ENCODE results near the gene RAB37.

Gene RAB37, protein sequence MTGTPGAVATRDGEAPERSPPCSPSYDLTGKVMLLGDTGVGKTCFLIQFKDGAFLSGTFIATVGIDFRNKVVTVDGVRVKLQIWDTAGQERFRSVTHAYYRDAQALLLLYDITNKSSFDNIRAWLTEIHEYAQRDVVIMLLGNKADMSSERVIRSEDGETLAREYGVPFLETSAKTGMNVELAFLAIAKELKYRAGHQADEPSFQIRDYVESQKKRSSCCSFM

DNA sequence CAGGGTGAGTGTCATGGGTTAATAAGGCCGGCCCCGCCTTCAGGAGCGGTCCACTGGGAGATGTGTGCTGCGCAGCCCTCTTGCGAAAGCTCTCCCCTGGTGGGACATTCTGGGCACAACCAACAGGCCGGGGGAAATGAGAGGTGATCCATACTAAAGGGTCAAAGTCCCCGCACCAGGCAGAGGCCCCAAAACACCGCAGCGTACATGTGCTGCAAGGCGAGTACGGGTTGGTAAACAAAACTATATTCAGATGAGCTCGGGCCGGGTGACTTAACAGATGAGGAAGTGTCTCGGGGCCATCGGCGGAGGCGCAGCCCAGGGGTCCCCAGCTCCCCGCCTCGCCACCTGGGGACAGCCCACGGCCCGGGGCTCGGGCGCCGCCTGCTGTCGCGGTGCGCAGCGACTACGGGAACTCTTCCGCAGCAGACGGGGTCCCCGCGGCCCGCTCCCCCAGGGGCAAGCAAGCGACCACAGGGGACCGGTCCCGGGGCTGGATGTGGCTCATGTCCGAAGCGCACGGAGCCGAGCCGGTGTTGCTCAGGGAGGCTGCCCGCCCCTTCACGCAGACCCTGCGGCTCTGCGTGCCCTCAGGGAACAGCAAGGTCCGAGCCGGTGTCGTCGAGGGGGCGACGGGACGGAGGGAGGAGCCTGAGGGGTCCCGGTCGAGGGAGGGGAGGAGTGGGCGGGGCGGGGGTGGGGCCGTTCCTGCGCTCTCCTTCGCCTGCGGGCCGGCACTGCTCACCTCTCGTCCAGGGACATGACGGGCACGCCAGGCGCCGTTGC is at the start of gene RAB37:
RAB37 (plus strand) TSS at position 744 of the 786 bp plus-strand sequence; CDS start at position 761, 17 bp downstream.
- peak; percentile 84 for DNase-seq (ENCODE audit: low spot score)

DNA sequence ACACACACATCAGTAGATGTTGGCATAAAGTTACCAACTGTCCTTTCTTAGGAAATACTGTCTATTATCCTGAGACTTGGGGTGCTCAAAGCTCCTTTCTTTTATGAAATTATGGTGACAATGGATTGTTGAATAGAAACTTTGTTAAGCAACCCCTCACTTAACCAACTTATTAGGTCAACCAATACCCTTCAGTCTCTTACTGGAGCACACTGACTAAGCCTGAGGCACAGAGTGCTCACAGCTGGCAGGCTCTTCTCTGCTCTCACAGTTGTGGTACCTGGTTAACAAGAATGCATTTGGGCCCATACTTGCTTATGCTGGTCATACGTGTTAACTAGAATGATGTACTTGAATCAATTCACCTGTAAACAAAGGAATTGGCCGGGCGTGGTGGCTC is 49.2 kb upstream of the RAB37 start:
- DNase-seq (ENCODE audit: low spot score), result no peak

DNA sequence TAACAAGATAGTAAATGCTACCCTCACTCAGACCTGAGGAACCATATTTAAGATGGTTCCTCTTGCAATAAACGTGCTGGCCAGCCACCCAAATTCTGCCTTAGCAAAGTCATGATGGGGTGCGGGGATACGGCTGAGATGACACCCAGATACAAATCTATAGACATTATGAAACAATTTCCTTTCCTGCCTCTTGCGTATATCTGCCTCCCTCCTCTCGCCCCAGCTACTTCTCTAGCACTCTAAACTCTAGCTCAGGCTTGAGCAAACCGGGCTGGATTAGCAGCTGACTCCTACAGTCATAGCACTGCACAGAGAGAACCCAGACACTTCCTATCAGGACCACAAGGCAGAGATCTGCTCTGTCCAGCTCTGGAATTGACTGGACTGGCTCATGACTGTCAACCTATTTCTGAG is 46.6 kb upstream of the RAB37 start:
- no peak for DNase-seq (ENCODE audit: low spot score)

DNA sequence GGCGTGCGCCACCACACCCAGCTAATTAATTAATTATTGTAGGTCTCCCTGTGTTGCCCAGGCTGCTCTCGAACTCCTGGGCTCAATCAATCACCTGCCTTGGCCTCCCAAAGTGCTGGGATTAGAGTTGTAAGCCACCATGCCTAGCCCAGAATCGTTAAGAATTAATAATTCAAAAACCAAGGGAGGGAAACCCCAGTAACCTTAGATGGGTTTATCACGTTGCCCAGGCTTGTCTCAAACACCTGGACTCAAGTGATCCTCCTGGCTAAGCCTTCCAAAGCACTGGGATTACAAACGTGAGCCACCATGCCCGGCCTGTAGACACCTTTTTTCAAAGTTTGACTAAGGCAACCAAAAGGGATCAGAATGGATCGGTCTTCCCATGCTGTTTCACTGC is 45.9 kb upstream of the RAB37 start:
- no peak for DNase-seq (ENCODE audit: low spot score)

DNA sequence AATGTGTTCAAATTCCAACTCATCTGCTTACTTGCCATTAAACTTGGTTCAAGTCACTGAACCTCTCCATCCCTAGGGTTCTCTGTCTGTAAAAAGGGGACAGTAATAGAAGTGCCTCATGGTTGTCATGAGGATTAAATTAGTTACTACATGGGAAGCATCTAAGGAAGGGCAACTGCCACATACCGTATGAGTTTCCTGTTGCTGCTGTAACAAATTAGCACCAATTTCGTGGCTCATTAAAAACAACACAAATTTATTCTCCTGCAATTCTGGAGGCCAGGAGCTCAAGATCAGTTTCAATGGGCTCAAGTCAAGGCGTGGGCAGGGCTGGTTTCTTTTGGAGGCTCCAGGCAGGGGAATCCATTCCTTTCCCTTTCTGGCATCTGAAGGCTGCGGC is 43.0 kb upstream of the RAB37 start:
- no peak for DNase-seq (ENCODE audit: low spot score)

DNA sequence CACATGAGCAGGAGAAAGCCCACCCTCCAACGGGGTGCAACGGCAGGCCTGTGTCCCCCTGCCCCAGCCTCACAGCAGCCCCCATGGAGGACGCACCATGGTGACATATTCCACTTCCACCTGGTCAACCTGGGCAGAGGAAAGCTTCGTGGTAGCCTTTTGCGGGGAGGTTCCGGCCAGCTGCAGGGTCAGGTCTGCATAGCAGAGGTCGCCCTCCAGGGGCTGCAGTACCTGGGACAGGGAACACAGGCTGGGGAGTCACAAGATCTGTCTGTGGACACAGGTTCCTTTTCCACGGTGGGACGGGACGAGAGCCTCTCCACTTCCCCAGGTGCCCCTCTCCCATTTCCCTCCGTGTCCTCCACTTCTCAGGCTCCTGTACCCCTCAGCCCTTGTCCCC is 41.4 kb upstream of the RAB37 start:
- no peak for DNase-seq (ENCODE audit: low spot score)

DNA sequence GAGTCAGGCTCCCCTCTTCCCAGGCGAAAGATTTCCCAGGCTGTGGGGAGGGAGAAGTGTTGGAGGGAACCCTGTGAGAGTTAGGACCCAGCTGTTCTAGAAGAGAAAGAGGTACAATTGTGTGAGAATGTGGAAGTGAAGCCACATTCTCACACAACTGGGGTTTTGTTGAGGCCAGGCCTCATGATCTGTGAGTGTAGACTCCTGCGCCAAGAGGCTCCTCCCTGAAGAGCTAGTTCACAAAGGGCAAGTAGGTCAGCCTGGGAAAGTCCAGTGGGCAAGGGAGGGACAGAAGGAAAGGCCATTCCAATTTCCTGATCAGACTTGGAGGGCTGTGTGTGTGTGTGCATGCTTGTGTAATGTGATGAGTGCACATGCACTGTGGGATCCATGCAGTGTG is 39.5 kb upstream of the RAB37 start:
- DNase-seq (ENCODE audit: low spot score), result no peak

DNA sequence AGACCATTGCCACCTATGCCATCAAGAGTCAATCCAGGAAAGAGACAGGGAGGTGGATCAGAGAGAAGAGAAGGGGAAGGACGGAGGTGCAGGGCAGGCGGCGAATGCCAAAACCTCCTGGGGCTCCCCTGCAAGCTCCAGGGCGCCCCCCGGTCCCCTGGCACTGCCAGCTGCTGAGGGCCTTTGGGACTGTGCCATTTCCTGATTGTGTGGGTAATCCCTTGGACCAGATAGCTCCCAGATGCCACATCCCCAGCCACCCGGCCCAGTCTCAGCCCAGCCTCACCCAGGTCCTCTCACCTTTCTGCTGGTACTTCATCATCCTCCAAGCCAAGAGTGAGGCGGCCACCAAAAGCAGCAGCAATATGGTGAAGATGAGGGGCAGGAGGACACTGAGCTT is 39.0 kb upstream of the RAB37 start:
- DNase-seq (ENCODE audit: low spot score), result no peak

DNA sequence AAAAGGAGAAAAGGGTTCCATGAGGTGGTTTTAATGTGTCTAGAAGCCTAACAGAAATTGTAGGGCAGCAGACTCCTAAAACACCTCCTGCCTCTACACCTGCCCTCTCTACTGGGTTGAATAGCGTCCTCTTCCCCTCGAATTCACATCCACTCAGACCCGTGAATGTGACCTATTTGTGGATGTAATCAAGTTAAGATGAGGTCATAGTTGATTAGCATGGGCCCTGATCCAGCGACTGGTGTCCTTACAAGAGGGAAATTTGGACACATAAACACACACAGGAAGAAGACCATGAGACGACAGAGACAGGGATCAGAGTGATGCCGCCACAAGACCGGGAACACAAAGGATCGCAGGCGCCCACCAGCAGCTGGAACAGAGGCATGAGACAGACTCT is 37.8 kb upstream of the RAB37 start:
- DNase-seq (ENCODE audit: low spot score), result no peak

DNA sequence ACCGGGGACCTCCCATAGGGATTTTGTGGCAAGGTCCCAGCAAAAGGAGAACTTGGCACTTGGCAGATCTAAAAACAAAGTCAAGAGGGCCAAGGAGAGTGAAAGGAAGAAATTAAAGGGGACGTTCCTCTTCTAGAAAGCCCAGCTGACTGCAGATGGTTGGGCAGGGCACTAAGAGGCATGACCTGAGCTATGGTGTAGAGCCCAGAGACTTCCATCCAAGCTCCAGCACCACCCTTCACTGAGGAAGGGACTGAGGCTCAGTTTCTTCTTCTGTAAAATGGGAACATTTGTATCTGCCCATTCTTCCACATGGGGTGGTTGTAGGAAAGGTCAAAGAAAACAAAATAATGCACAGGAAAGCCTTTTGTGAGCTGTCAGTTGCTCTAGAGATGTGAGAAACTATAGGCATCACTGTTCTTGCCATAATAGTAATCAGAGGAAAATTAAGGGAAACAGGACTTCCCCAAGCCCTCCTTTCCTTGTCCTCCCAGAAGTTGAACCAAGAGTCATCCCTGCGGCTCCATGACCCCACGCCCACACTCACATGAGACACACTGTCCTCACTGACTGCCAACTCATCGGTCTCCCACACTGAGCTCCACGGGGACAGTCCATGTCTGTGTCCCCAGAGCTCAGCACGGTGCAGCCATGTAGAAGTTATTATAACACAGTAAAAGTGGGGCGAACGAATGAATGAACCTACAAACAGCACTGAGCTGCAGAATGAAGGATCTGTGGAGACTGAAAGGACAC is 34.8 kb upstream of the RAB37 start:
- DNase-seq (ENCODE audit: low spot score), result no peak

DNA sequence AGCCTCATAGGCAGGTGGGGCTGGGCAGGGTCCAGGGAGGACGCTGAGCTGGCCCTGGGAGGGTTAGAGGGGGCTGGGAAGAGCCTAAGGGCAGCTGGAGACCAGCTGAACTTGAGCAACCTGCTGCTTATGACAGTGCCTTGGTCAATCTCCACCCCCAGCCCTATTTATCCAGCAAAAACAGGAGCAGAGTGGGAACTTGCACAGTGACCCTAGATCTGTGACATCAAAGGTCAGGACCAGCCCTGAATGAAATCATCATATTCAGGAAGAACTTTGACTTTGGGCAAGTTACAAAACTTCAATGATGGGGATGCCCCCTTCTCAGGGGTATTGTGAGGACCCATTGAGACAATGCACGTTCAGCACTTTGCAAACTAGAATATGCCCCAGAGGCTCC is 33.7 kb upstream of the RAB37 start:
- no peak for DNase-seq (ENCODE audit: low spot score)

DNA sequence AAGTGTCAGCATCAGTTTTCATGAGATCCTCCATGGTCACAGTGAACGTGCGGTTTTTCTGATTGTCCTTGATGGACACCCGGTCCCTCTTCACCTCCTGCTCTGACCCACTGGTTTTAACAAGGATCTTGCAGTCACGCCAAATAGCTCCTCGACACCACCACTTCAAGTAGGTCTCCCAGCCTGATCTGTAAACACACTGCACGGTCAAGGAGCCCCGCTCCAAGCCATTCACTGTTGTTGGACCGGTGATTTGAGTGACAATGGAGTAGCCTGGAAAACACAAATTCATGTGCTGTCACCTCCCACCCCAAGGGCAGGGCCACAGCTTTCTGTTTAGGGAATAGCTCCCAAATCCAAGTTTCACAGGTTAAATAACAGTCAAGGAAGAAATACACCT is 32.5 kb upstream of the RAB37 start:
- DNase-seq (ENCODE audit: low spot score), result no peak

DNA sequence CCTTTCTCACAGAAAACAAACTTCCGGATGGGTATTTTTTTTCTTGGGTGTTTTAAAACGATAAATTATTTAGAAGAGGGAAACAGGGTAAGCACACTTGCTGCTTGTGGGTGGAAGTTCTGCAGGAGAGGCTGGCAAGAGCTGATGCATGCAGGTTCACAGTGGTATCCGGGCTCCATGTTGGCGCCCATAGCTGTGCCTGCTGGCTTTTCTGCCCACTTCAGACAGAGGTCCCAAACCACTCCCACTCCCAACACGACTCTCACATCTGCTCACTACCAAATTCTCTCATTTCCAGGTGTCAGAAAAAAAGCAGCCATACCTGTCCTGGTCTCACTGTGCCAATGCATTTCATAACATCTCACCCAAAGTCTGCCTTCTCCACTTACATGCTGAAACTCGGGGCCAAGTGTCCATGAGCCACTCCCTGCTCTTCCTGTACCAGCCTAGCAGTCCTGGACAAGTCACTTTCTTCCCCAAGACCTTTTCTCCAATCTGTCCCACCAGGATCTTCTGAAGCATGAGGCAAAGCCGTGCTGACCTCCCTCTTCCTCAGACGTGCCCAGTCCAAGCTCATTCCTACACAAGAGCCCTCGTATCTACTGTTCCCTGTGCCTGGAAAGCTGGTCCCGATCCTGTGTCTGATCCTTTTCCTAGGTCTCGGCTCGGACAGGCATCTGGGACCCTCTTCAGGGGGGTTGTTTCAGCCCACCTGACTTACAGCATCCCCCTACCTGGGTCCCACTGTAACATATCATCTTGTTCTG is 25.8 kb upstream of the RAB37 start:
- no peak for DNase-seq (ENCODE audit: low spot score)

DNA sequence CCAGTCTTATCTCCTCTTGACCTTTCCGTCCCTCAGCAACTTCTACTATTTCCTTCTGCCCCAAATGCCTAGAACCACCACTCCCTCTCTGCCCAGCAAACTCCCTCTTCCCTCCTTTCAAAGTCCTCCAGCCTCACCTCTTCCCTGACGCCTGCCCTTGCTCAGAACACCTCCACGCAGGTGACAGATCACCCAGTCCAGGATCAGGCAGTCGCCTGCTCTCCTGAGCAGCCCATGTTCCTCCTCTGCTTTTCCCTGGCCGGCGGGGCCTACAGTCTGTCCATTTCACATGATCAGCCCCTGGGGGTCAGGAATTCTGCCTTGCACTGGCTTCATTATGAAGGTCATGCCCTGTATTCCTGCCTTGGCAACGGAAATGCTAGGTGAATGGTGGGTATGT is 24.8 kb upstream of the RAB37 start:
- DNase-seq (ENCODE audit: low spot score), result no peak

DNA sequence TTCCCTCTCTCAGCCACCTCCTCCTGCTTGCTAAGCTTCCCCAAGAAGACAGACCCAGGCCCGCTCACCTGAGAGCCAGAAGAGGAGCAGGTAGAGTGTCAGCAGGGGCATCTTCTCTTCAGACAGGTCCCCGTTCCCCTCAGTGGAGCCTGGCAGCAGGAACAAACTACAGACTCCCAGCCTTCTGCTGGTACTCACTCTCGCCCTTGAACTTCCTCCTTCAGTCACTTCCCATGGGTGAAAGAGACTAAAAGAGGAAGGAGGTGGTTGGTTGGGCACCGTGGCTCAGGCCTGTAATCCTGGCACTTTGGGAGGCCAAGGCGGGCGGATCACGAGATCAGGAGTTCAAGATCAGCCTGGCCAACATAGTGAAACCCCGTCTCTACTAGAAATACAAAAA is 24.3 kb upstream of the RAB37 start, which contains the start of gene CD300LF:
CD300LF (minus strand) TSS at position 168 of the 400 bp plus-strand sequence; CDS start at position 111, 57 bp downstream.
- no peak for DNase-seq (ENCODE audit: low spot score)

DNA sequence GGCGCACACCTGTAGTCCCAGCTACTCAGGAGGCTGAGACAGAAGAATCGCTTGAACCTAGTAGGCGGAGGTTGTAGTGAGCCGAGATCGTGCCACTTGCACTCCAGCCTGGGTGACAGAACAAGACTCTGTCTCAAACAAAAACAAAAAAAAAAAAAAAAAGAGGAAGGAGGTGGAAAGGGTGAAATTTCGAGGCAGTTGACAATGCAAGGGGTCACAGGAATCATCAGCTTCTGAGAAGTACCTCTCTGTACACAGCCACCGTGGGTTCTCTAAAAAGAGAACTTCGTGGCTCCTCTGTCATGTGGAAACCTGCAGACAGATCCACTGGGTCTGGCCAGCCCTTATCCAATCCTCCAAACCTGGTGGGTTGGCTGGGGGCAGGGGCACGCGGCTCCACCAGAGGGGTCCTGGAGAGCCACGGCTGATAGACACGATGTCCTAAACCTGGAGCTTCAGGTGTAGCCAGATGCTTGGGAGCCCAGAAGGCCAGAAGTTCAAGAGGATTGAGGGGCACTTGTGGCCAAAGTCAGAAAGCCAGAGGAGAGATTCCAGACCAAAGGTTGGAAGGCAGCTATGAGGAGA is 23.8 kb upstream of the RAB37 start:
- DNase-seq (ENCODE audit: low spot score), result no peak

DNA sequence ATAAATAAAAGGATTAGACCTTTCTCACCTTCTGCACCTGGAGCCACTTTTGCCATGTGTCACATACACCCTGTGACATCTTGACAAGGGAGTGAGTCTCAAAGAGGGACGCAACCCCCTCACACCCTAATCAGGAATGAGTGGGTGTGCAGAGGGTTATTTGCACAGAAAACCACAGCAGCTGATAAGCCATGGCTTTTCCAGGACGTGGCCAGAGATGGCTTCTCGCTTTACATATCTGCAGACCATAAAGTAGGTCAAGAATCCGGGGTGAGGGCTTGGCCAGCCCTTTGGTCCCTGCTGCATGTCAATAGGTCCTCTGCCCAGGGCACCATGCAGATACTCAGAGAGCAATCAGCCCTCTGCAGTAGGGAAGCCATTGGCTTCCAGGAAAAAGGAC is 21.9 kb upstream of the RAB37 start:
- no peak for DNase-seq (ENCODE audit: low spot score)

DNA sequence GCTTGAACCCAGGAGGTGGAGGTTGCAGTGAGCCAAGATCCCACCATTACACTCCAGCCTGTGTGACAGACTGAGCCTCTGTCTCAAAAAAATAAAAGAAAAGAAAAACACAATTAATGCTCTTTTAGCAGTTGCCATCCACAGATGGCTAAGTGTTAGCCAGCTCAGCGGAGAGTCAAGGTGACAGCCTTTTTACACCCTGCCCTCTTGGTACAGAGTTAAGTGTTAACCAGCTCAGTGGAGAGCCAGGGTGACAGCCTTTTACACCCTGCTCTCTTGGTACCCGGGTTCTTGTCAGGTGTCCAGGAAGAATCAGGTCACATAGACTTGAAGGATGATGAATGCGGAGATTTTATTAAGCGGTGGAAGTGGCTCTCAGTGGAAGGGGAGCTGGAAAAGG is 16.6 kb upstream of the RAB37 start:
- no peak for DNase-seq (ENCODE audit: low spot score)

DNA sequence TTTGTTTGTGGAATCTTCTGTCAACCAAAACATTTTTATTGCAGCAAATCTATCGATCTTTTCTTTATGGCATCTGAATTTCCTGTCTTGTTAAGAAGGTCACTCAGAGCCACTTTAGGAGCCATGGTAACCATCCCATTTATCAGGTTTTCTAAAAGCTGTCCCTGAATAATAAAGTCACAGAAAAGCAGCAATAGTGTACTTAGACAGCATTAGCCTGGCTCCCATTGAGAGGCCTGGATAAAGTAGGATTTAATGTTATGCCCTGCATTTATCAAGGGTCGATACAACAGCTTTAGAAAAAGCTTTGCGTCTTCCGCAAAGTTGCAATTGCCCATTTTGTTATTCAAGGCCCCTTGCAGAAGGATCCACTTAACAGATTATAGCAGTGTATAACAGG is 14.3 kb upstream of the RAB37 start:
- no peak for DNase-seq (ENCODE audit: low spot score)

DNA sequence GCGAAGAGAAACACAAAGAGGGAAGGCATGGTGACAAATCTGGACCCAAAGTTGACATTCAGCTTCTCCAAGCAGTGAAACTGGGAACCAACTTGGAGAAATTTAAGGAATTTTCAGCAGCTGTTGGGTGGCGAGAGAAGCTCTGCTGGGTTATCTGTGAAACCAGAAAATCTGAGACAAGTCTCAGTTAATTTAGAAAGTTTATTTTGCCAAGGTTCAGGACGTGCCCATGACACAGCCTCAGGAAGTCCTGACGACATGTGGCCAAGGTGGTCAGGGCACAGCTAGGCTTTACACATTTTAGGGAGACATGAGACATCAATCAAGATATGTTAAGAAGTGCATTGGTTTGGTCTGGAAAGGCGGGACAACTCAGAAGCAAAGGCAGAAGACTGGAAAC is 13.2 kb upstream of the RAB37 start:
- no peak for DNase-seq (ENCODE audit: low spot score)

DNA sequence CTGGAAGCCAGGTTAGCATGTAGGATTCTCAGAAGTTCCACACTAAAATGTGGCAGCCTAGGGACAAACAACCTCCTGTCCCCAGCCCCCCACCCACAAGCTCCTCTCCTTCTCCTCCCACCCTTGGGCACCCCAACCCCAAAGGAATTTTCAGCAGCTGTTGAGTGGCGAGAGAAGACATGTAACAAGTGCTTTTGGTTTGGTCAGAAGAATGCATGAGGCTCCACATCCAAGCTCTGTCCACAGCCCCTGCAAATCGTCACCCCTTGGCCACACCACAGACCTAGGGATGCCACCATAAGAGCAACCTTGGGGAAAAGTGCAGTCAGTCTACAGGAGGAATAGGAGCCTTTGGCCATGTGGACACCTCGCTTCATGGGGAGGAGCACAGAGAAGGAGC is 11.9 kb upstream of the RAB37 start:
- no peak for DNase-seq (ENCODE audit: low spot score)
